Liver (tissue), 9 donors: Measurements from ENCODE around the gene HOXB4. TPM values are rescaled to one million over a fixed set of nuclear protein-coding genes. Genes with fewer than 3 reads are reported as not detected.

Experiments used
- DNase-seq: peaks from one replicate; pipeline ENCODE4 v3.0.0-alpha.2; 2017; ENCODE audit warnings: low spot score
- H3K27ac ChIP-seq, 2 donors: one replicate each; pipeline ENCODE4 v1.7.0; 2013; ENCODE audit warnings: inconsistent platforms in 2 of 2, low read length in 2 of 2, control low read depth in 1 of 2, low read depth in 1 of 2, mild to moderate bottlenecking in 1 of 2
- H3K27me3 ChIP-seq, 4 donors: one replicate each; pipeline versions ENCODE4 v1.6.1 to v1.7.0; 2013; ENCODE audit warnings: low read length in 3 of 4, inconsistent platforms in 1 of 4, mild to moderate bottlenecking in 1 of 4, moderate library complexity in 1 of 4; ENCODE audit not compliant: control insufficient read depth in 4 of 4, insufficient read depth in 4 of 4
- H3K36me3 ChIP-seq, 4 donors: one replicate each; pipeline versions ENCODE4 v1.6.1 to v1.7.0; 2013; ENCODE audit warnings: low read length in 3 of 4, mild to moderate bottlenecking in 3 of 4, low read depth in 1 of 4, moderate library complexity in 1 of 4; ENCODE audit not compliant: control insufficient read depth in 4 of 4, insufficient read depth in 3 of 4
- H3K4me1 ChIP-seq, 4 donors: one replicate each; pipeline versions ENCODE4 v1.6.1 to v1.7.0; 2013; ENCODE audit warnings: low read length in 3 of 4, mild to moderate bottlenecking in 3 of 4, moderate library complexity in 1 of 4; ENCODE audit not compliant: control insufficient read depth in 4 of 4, insufficient read depth in 4 of 4
- H3K4me3 ChIP-seq, 3 donors: one replicate each; pipeline versions ENCODE4 v1.6.1 to v1.7.0; 2013; ENCODE audit warnings: low read length in 3 of 3, control low read depth in 1 of 3, low read depth in 1 of 3, mild to moderate bottlenecking in 1 of 3
- H3K9ac ChIP-seq, 2 donors: one replicate each; pipeline ENCODE4 v1.7.0; 2013; ENCODE audit warnings: low read length in 2 of 2, mild to moderate bottlenecking in 2 of 2, moderate library complexity in 2 of 2, control low read depth in 1 of 2, low read depth in 1 of 2
- H3K9me3 ChIP-seq, 4 donors: one replicate each; pipeline versions ENCODE4 v1.6.1 to v1.7.0; 2013; ENCODE audit warnings: low read length in 3 of 4; ENCODE audit not compliant: control insufficient read depth in 4 of 4
- ATF3 ChIP-seq: IDR thresholded peaks from 2 replicates; pipeline ENCODE4 v1.6.1; 2016; ENCODE audit warnings: antibody characterized with exemption
- CTCF ChIP-seq: fragments of 150-350 bp; IDR thresholded peaks from 2 replicates; pipeline ENCODE4 v1.5.1; 2017; ENCODE audit warnings: improper control_type of control experiment, low read depth, low read length; ENCODE audit not compliant: missing input control
- EGR1 ChIP-seq, 2 donors: IDR thresholded peaks; 2 replicates each; pipeline ENCODE4 v1.6.1; 2016 to 2018; ENCODE audit warnings: antibody characterized with exemption in 2 of 2, low read depth in 2 of 2
- FOXA1 ChIP-seq: IDR thresholded peaks from 2 replicates; pipeline ENCODE4 v1.6.1; 2016; ENCODE audit warnings: antibody characterized with exemption
- FOXA2 ChIP-seq: IDR thresholded peaks from 2 replicates; pipeline ENCODE4 v1.6.1; 2016; ENCODE audit warnings: antibody characterized with exemption
- GABPA ChIP-seq, 2 donors: IDR thresholded peaks in 1 of 2; conservative IDR thresholded peaks in 1 of 2; 2 replicates each; pipeline ENCODE4 v1.6.1; 2016; ENCODE audit warnings: antibody characterized with exemption in 2 of 2, mild to moderate bottlenecking in 1 of 2, moderate library complexity in 1 of 2
- HNF4A ChIP-seq, 2 donors: conservative IDR thresholded peaks; 2 replicates each; pipeline ENCODE4 v1.6.1; 2016; ENCODE audit warnings: antibody characterized with exemption in 2 of 2, mild to moderate bottlenecking in 2 of 2
- HNF4G ChIP-seq: IDR thresholded peaks from 2 replicates; pipeline ENCODE4 v1.6.1; 2016; ENCODE audit warnings: antibody characterized with exemption
- JUND ChIP-seq, 2 donors: IDR thresholded peaks; 2 replicates each; pipeline ENCODE4 v1.6.1; 2016; ENCODE audit warnings: antibody characterized with exemption in 2 of 2
- MAX ChIP-seq: IDR thresholded peaks from 2 replicates; pipeline ENCODE4 v1.6.1; 2016; ENCODE audit warnings: antibody characterized with exemption
- NR2F2 ChIP-seq: IDR thresholded peaks from 2 replicates; pipeline ENCODE4 v1.6.1; 2016; ENCODE audit warnings: antibody characterized with exemption
- RAD21 ChIP-seq, 2 donors: IDR thresholded peaks; 2 replicates each; pipeline ENCODE4 v1.6.1; 2016; ENCODE audit warnings: antibody characterized with exemption in 2 of 2, mild to moderate bottlenecking in 2 of 2
- REST ChIP-seq: IDR thresholded peaks from 2 replicates; pipeline ENCODE4 v1.6.1; 2016; ENCODE audit warnings: antibody characterized with exemption, mild to moderate bottlenecking
- RXRA ChIP-seq, 2 donors: IDR thresholded peaks; 2 replicates each; pipeline ENCODE4 v1.6.1; 2017 to 2018; ENCODE audit warnings: antibody characterized with exemption in 2 of 2, mild to moderate bottlenecking in 1 of 2
- SP1 ChIP-seq: IDR thresholded peaks from 2 replicates; pipeline ENCODE4 v1.6.1; 2018; ENCODE audit warnings: antibody characterized with exemption, mild to moderate bottlenecking
- YY1 ChIP-seq: IDR thresholded peaks from 2 replicates; pipeline ENCODE4 v1.6.1; 2016; ENCODE audit warnings: antibody characterized with exemption, mild to moderate bottlenecking
- ZBTB33 ChIP-seq: IDR thresholded peaks from 2 replicates; pipeline ENCODE4 v1.6.1; 2016; ENCODE audit warnings: antibody characterized with exemption
- WGBS: extraction: QIAGEN DNeasy Blood & Tissue Kit; methylation state at CpG from one replicate; pipeline ENCODE4 v1.1.7; 2013; 5-methylcytosine and 5-hydroxymethylcytosine counted together
- polyA plus RNA-seq, 2 donors: library from polyadenylated mRNA; stranded (reverse) in 1 of 2; unstranded in 1 of 2; fragments of 200-250 nt in 1 of 2; fragments of >200 nt in 1 of 2; fragmentation: Nextera tagmentation in 1 of 2; extraction: Ambion mirVana in 1 of 2; gene quantifications; one replicate each; pipeline versions ENCODE4 v1.2.1 to v1.2.3, GENCODE V29; 2013 to 2015
- total RNA-seq, 2 donors: library from RNA; depleted of rRNA; stranded (reverse); fragments of >200 nt; gene quantifications; one replicate each; pipeline ENCODE4 v1.2.3, GENCODE V29; 2014
- donor health status: healthy.
- donor health status: healthy.
- donor health status: healthy.
- donor health status: healthy.
- donor health status: healthy.

The HOXB4 gene
- total and polyA plus RNA-seq, 4 donors = 0.19 to 0.75 (median 0.50) TPM

GRCh38 chr17:48624118-48624517 is 46.0 kb upstream of the HOXB4 start (continued):
- no peak for TF ChIP-seq YY1
- TF ChIP-seq FOXA1 = no peak

- Histone ChIP-seq H3K9ac (no peak overlapping the region), H3K27ac (no peak overlapping the region), H3K9me3 (no peaks in the 10 kb centered on the region), H3K4me1 (peaks cover 7 to 14% (median 13%) of the 10 kb centered on the region in 4 donors), H3K27me3 (peaks cover 4 to 45% (median 33%) of the 10 kb centered on the region in 4 donors), H3K4me3 (no peak overlapping the region), H3K36me3 (no peaks in the 10 kb centered on the region)
- WGBS = 18% methylated on average over 4 of the region's 4 CpGs
- TF ChIP-seq YY1 (no peak), CTCF (no peak), JUND (IDR thresholded peaks at IDR 0.05) (no peak), RAD21 (IDR thresholded peaks at IDR 0.05) (no peak), REST (no peak), HNF4A (conservative IDR thresholded peaks at IDR 0.05) (no peak), GABPA (IDR thresholded peaks at IDR 0.05 in 1 of 2, conservative IDR thresholded peaks at IDR 0.05 in 1 of 2) (no peak), SP1 (no peak), MAX (no peak), FOXA2 (no peak), FOXA1 (no peak), HNF4G (no peak), ATF3 (no peak), ZBTB33 (no peak), NR2F2 (no peak), RXRA (IDR thresholded peaks at IDR 0.05) (no peak), EGR1 (IDR thresholded peaks at IDR 0.05; ENCODE audit: low read depth in 2 of 2) (no peak)
- DNase-seq = no peak
These were observed 45.4 kb upstream of the HOXB4 start for GRCh38 chr17:48623583-48623982.
